ENCODE data around the gene ELAC2.

Gene ELAC2

GRCh38 chr17:13047011-13047606 is 29.3 kb upstream of the ELAC2 start:
- H3K79me2 ChIP-seq (ENCODE audit: control insufficient read depth, insufficient read depth, low read length), result no peaks in the 10 kb centered on the region
- H3K56ac ChIP-seq (ENCODE audit: low read length), result no peak overlapping the region
- H3K23ac ChIP-seq (ENCODE audit: low read length), result no peak overlapping the region
- peaks cover 7% of the 10 kb centered on the region for H3K4me1 ChIP-seq (ENCODE audit: control insufficient read depth, low read depth, low read length)
- no CpG with 5 or more reads among the region's 16 CpGs for WGBS (ENCODE audit: extremely low coverage, insufficient coverage, low lambda C conversion rate)
- H3K27me3 ChIP-seq (ENCODE audit: insufficient read depth, low read length, poor library complexity), result no peaks in the 10 kb centered on the region
- H3K79me1 ChIP-seq (ENCODE audit: low read length), result no peaks in the 10 kb centered on the region
- peak; percentile 59 for DNase-seq
- H2AK5ac ChIP-seq (ENCODE audit: low read length), result no peak overlapping the region
- H4K8ac ChIP-seq (ENCODE audit: low read depth, low read length), result no peak overlapping the region
- no peak overlapping the region for H3K4me3 ChIP-seq (ENCODE audit: low read length)
- no peak overlapping the region for H3K4me2 ChIP-seq (ENCODE audit: low read length)
- H4K5ac ChIP-seq (ENCODE audit: low read length), result no peak overlapping the region
- no peak overlapping the region for H3K9ac ChIP-seq (ENCODE audit: low read length)
- no peaks in the 10 kb centered on the region for H3K36me3 ChIP-seq (ENCODE audit: control insufficient read depth, insufficient read depth, low read length)
- no peak overlapping the region for H3K27ac ChIP-seq (ENCODE audit: low read depth, low read length)
- H3K4ac ChIP-seq (ENCODE audit: low read depth, low read length), result no peak overlapping the region
- no peak overlapping the region for H3K18ac ChIP-seq (ENCODE audit: low read length)
- no peak overlapping the region for H2BK120ac ChIP-seq (ENCODE audit: low read depth, low read length)
- no peak overlapping the region for H2BK15ac ChIP-seq (replicated peaks; ENCODE audit: low read depth)
- H2BK5ac ChIP-seq (ENCODE audit: low read length), result no peak overlapping the region

DNA sequence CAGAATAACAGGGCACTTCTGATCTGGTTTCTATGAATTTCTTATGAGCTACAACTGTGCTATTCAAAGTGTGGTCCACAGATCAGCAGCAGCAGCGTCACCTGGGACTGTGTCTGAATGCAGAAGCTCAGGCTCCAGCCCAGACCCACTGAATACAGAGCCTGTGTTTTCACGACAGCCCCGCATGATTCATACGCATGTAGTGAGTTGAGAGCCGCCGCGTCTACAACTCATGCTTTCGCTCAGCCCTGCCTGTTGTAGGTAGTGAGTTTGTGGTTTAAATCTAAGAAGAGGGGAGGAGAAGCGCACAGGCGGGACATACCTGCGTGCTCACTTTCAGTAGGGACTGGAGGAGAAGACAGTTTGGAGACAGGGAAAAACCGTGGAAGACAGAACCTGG is 28.5 kb upstream of the ELAC2 start:
- DNase-seq, result no peak

GRCh38 chr17:13044572-13045065 is 26.8 kb upstream of the ELAC2 start:
- Histone ChIP-seq H4K8ac (ENCODE audit: low read depth, low read length) (no peak overlapping the region), H3K4me3 (ENCODE audit: low read length) (no peak overlapping the region), H3K27ac (ENCODE audit: low read depth, low read length) (no peak overlapping the region), H3K56ac (ENCODE audit: low read length) (no peak overlapping the region), H2BK5ac (ENCODE audit: low read length) (no peak overlapping the region), H2AK5ac (ENCODE audit: low read length) (no peak overlapping the region), H3K79me2 (ENCODE audit: control insufficient read depth, insufficient read depth, low read length) (no peaks in the 10 kb centered on the region), H3K27me3 (ENCODE audit: insufficient read depth, low read length, poor library complexity) (no peaks in the 10 kb centered on the region), H2BK15ac (replicated peaks; ENCODE audit: low read depth) (no peak overlapping the region), H3K23ac (ENCODE audit: low read length) (no peak overlapping the region), H3K79me1 (ENCODE audit: low read length) (no peaks in the 10 kb centered on the region), H4K5ac (ENCODE audit: low read length) (no peak overlapping the region), H3K4me1 (ENCODE audit: control insufficient read depth, low read depth, low read length) (peaks cover 10% of the 10 kb centered on the region), H3K4me2 (ENCODE audit: low read length) (no peak overlapping the region), H3K9ac (ENCODE audit: low read length) (no peak overlapping the region), H2BK120ac (ENCODE audit: low read depth, low read length) (no peak overlapping the region), H3K18ac (ENCODE audit: low read length) (no peak overlapping the region), H3K4ac (ENCODE audit: low read depth, low read length) (no peak overlapping the region), H3K36me3 (ENCODE audit: control insufficient read depth, insufficient read depth, low read length) (no peaks in the 10 kb centered on the region)
- no CpG with 5 or more reads among the region's 7 CpGs for WGBS (ENCODE audit: extremely low coverage, insufficient coverage, low lambda C conversion rate)
- no peak for DNase-seq

More for the DNA sequence above, 28.5 kb upstream of the ELAC2 start:
- Histone ChIP-seq H3K4ac (ENCODE audit: low read depth, low read length) (peak overlapping the region; percentile 42), H3K4me2 (ENCODE audit: low read length) (no peak overlapping the region), H2AK5ac (ENCODE audit: low read length) (no peak overlapping the region), H3K4me3 (ENCODE audit: low read length) (no peak overlapping the region), H3K27ac (ENCODE audit: low read depth, low read length) (no peak overlapping the region), H2BK5ac (ENCODE audit: low read length) (no peak overlapping the region), H3K23ac (ENCODE audit: low read length) (no peak overlapping the region), H3K56ac (ENCODE audit: low read length) (peak overlapping the region; percentile 63), H3K79me2 (ENCODE audit: control insufficient read depth, insufficient read depth, low read length) (no peaks in the 10 kb centered on the region), H3K9ac (ENCODE audit: low read length) (no peak overlapping the region), H3K18ac (ENCODE audit: low read length) (no peak overlapping the region), H3K36me3 (ENCODE audit: control insufficient read depth, insufficient read depth, low read length) (no peaks in the 10 kb centered on the region), H4K5ac (ENCODE audit: low read length) (no peak overlapping the region), H3K27me3 (ENCODE audit: insufficient read depth, low read length, poor library complexity) (no peaks in the 10 kb centered on the region), H3K4me1 (ENCODE audit: control insufficient read depth, low read depth, low read length) (peaks cover 10% of the 10 kb centered on the region), H2BK15ac (replicated peaks; ENCODE audit: low read depth) (no peak overlapping the region), H2BK120ac (ENCODE audit: low read depth, low read length) (no peak overlapping the region), H4K8ac (ENCODE audit: low read depth, low read length) (no peak overlapping the region), H3K79me1 (ENCODE audit: low read length) (no peaks in the 10 kb centered on the region)
- no CpG with 5 or more reads among the region's 12 CpGs for WGBS (ENCODE audit: extremely low coverage, insufficient coverage, low lambda C conversion rate)

DNA sequence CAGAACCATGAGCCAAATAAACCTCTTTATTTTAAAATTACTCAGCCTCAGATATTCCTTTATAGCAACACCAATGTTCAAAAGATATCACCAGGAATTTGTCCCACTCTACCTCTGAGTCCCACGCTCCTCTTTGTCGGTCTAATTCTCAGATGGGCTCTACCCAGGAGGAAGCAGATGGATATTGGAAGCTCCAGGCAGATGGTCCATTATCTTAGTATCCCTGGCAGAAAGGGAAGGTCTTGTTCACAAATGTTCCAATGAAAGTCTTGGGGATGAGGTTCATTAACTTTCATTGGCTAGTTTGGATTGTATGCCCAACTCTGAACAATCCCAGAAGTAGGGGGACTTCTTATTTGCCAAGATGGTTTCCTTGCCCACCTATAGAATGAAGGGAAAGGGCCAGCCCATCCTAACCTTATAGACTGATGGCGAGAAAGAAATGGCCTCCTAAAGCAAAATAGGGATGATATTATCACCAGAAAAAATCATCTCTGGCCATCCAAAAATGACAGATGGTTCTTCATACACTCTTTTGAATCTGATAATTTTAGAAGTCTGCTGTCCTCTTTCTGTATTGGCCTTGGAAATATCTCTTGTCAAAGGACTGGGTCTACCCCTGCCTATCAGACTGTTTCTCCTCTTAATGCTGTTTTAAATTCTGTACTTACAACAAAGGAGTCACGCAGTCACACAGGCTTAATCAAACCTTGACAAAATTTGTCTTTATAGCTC is 21.3 kb upstream of the ELAC2 start:
- no peak overlapping the region for H3K4me2 ChIP-seq (ENCODE audit: low read length)
- no peak for DNase-seq
- no peak overlapping the region for H3K4ac ChIP-seq (ENCODE audit: low read depth, low read length)
- H3K56ac ChIP-seq (ENCODE audit: low read length), result no peak overlapping the region
- no peak overlapping the region for H4K5ac ChIP-seq (ENCODE audit: low read length)
- H2BK120ac ChIP-seq (ENCODE audit: low read depth, low read length), result no peak overlapping the region
- no peak overlapping the region for H2BK15ac ChIP-seq (replicated peaks; ENCODE audit: low read depth)
- H3K79me2 ChIP-seq (ENCODE audit: control insufficient read depth, insufficient read depth, low read length), result no peaks in the 10 kb centered on the region
- no CpG with 5 or more reads among the region's 4 CpGs for WGBS (ENCODE audit: extremely low coverage, insufficient coverage, low lambda C conversion rate)
- H3K27me3 ChIP-seq (ENCODE audit: insufficient read depth, low read length, poor library complexity), result no peaks in the 10 kb centered on the region
- no peak overlapping the region for H3K27ac ChIP-seq (ENCODE audit: low read depth, low read length)
- H3K36me3 ChIP-seq (ENCODE audit: control insufficient read depth, insufficient read depth, low read length), result no peaks in the 10 kb centered on the region
- H3K23ac ChIP-seq (ENCODE audit: low read length), result no peak overlapping the region
- no peaks in the 10 kb centered on the region for H3K79me1 ChIP-seq (ENCODE audit: low read length)
- no peak overlapping the region for H2AK5ac ChIP-seq (ENCODE audit: low read length)
- H4K8ac ChIP-seq (ENCODE audit: low read depth, low read length), result no peak overlapping the region
- no peak overlapping the region for H3K9ac ChIP-seq (ENCODE audit: low read length)
- peaks cover 3% of the 10 kb centered on the region for H3K4me1 ChIP-seq (ENCODE audit: control insufficient read depth, low read depth, low read length)
- H3K18ac ChIP-seq (ENCODE audit: low read length), result no peak overlapping the region
- no peak overlapping the region for H2BK5ac ChIP-seq (ENCODE audit: low read length)
- no peak overlapping the region for H3K4me3 ChIP-seq (ENCODE audit: low read length)

DNA sequence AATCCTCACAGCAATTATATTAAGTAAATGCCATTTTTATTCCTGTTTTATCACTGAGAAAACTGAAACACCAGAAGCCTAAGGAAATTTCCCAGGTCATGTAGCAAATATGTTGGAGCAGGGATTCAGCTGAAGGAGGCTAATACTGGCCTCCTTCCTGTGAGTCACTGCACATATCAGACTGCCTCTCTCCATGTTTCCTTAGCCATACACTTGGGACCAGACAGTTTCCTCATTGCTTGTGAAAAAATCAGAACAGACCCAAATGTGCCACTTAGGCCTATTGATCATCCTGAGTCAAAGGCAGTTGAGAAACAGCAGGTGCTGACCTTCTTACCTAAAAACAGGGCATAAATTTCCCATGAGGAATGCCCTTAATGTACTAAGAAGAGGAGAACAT is 18.9 kb upstream of the ELAC2 start:
- Histone ChIP-seq H3K56ac (ENCODE audit: low read length) (no peak overlapping the region), H2AK5ac (ENCODE audit: low read length) (no peak overlapping the region), H2BK5ac (ENCODE audit: low read length) (no peak overlapping the region), H2BK120ac (ENCODE audit: low read depth, low read length) (no peak overlapping the region), H3K27me3 (ENCODE audit: insufficient read depth, low read length, poor library complexity) (no peaks in the 10 kb centered on the region), H3K27ac (ENCODE audit: low read depth, low read length) (no peak overlapping the region), H3K36me3 (ENCODE audit: control insufficient read depth, insufficient read depth, low read length) (no peaks in the 10 kb centered on the region), H3K4me2 (ENCODE audit: low read length) (no peak overlapping the region), H3K18ac (ENCODE audit: low read length) (no peak overlapping the region), H3K79me1 (ENCODE audit: low read length) (no peaks in the 10 kb centered on the region), H4K5ac (ENCODE audit: low read length) (no peak overlapping the region), H4K8ac (ENCODE audit: low read depth, low read length) (no peak overlapping the region), H3K23ac (ENCODE audit: low read length) (no peak overlapping the region), H2BK15ac (replicated peaks; ENCODE audit: low read depth) (no peak overlapping the region), H3K4me3 (ENCODE audit: low read length) (no peak overlapping the region), H3K79me2 (ENCODE audit: control insufficient read depth, insufficient read depth, low read length) (no peaks in the 10 kb centered on the region), H3K4ac (ENCODE audit: low read depth, low read length) (no peak overlapping the region), H3K4me1 (ENCODE audit: control insufficient read depth, low read depth, low read length) (peaks cover 3% of the 10 kb centered on the region), H3K9ac (ENCODE audit: low read length) (no peak overlapping the region)
- DNase-seq, result no peak

All from mesendoderm (in vitro differentiated cells).